Cardiac fibroblast (primary cell): Measurements from ENCODE around the gene DNAAF2.
"Not testable (repeated sequence)": the region's sequence is repeated elsewhere in the genome, so short reads cannot be mapped to it uniquely, and the experiment has no call there.

Experiments used
- DNase-seq, 2 donors: peaks; one replicate each; pipeline versions ENCODE4 v3.0.0 to v3.0.0-alpha.2; 2010; ENCODE audit warnings: low read depth in 2 of 2
- H3K4me3 ChIP-seq, 2 donors: replicated peaks in 1 of 2; 1 replicate in 1 of 2; 2 replicates in 1 of 2; pipeline ENCODE4 v1.5.1; 2011; ENCODE audit warnings: low read depth in 2 of 2, low read length in 2 of 2, mild to moderate bottlenecking in 2 of 2, moderate library complexity in 1 of 2
- TF ChIP-seq, protein P1 (sequence below): IDR thresholded peaks from one replicate; pipeline ENCODE4 v1.5.1; 2011; ENCODE audit warnings: low read depth, mild to moderate bottlenecking, low read length, inconsistent platforms

Gene DNAAF2

DNA sequence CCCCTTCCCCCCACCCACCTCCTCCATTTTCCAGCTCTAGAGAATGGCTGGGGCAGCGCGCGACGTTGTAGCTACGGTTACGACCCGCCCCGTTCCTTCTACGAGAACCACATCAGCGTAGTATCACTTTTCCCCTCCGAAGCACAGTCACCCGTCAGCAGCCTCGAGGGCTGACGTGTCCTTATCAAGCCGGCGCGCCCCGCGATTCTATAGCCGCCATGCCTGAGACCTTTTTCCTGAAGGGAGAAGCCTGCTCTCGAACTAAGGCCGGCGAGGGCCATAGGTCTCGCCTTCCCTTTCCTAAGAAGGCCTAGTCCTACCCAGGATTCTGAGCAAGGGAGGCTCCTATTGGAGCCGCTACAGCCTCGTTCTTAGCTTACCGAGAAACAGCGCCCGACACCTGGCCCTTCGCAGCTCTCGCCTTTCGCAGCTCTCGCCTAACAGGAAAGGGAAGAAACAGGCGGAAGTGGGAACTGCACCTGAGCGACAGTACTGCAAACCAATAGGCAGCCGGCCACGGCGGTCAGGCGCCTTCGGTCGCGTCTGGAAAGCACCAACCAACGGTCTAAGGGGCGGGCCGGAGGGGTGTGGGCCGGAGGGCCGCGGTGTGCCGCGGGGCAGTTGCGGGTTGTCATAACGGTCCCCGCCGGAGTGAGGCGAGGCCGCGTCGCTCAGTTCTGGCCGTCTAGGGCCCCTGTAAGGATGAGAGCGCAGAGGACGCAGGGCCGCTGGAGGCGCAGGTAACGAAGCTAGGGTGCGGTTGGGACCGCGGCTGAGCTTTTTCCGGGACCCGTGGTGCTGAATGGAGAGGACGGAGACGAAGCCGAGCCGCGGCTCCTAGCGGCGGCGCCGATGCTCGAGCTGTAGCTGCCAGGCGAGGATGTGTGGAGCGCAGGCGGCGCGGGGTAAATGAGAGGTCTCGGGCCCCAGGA, 14.6 kb downstream of the DNAAF2 start, which contains the start of the genes MGAT2 and RPL36AL:
Gene MGAT2 (plus strand): TSS at position 618 of the 932 bp plus-strand sequence. CDS start 470 bp downstream, outside the sequence.
Gene RPL36AL (minus strand): TSS at position 445 of the 932 bp plus-strand sequence. CDS start 1,522 bp downstream, outside the sequence.
- H3K4me3 ChIP-seq: peak within 1 kb of the TSS; percentile 92 to 93
- TF ChIP-seq, protein P1, sequence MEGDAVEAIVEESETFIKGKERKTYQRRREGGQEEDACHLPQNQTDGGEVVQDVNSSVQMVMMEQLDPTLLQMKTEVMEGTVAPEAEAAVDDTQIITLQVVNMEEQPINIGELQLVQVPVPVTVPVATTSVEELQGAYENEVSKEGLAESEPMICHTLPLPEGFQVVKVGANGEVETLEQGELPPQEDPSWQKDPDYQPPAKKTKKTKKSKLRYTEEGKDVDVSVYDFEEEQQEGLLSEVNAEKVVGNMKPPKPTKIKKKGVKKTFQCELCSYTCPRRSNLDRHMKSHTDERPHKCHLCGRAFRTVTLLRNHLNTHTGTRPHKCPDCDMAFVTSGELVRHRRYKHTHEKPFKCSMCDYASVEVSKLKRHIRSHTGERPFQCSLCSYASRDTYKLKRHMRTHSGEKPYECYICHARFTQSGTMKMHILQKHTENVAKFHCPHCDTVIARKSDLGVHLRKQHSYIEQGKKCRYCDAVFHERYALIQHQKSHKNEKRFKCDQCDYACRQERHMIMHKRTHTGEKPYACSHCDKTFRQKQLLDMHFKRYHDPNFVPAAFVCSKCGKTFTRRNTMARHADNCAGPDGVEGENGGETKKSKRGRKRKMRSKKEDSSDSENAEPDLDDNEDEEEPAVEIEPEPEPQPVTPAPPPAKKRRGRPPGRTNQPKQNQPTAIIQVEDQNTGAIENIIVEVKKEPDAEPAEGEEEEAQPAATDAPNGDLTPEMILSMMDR: peak; percentile 41
- DNase-seq: peak; percentile 99

DNA sequence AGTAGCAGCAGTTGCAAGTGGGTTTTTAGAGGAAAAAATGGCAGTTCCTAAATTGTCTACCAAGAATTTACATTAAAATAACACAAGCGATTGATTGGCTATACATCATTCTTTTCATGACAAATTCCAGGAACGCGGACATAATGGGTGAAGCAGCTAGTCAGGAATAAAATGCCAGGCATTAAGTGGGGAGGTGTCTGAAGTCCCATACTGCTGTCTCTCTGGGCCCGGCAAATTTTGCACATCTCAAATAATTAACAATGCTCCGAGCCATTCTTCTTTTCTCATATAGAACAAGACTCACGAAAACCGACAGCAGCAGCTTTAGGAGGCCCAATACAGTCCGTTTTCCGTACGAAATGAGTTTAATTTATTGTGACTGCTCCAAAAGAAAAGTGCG, 15.3 kb downstream of the DNAAF2 start:
- peak overlapping the region; percentile 92 to 93 for H3K4me3 ChIP-seq
- no peak for DNase-seq
- TF ChIP-seq, protein P1: no peak

DNA sequence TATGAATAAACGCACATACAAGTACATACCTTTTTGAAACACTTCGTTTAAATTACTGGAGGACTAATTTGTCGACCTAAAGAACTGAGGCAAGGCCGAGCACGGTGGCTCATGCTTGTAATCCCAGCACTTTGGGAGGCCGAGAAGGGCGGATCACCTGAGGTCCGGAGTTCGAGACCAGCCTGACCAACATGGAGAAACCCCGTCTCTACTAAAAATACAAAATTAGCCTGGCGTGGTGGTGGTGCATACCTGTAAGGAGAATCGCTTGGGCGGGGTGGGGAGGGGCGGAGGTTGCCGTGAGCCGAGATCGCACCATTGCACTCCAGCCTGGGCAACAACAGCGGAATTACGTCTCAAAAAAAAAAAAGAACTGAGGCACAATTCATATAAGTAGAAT, 15.8 kb downstream of the DNAAF2 start:
- DNase-seq: not testable (repeated sequence)
- peak overlapping the region; percentile 92 to 93 for H3K4me3 ChIP-seq

DNA sequence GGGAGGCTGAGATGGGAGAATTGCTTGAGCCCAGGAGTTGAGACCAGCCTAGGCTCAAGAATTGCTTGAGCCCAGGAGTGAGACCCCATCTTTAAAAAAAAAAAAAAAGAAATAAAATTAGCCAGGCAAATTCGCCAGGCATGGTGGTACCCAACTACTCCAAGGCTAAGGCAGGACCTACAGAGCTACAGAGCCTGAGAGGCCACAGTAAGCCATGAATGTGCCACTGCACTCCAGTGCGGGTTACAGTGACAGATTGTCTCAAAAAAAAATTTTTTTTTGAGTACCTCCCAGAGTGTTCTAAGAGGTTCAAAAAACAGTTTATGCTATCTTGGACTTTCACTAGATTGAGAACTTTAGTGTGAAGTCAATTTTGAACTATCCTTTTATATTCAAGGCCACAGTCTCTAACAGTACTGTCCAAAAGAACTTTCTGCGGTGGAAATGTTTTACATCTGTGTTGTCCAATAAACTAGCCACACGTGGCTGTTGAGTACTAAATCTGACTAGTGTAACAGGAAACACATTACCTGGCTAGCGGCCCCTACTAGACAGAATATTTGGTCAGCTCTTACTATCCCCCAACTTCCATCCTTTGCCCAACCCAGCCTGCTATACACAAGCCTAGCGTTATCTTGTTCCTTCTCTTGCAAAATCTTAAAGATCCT, 17.1 kb downstream of the DNAAF2 start:
- no peak for DNase-seq
- TF ChIP-seq, protein P1: no peak
- H3K4me3 ChIP-seq: no peak overlapping the region

DNA sequence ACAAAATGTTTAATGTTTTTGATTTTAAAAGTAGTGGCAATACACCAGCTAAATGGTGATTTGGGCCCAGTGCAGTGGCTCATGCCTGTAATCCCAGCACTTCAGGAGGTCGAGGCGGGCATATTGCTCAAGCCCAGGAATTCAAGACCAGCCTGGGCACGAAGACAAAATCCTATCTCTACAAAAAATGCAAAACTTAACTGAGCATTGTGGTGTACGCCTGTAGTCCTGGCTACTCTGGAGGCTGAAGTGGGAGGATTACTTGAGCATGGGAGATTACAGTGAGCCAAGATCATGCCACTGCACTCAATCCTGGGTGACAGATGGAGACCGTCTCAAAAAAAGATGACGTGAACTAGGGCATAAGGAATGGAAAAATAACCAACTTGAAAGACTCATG, 19.3 kb downstream of the DNAAF2 start:
- peak in 1 of 2 donors; percentile 63 for DNase-seq
- no peak overlapping the region for H3K4me3 ChIP-seq
- TF ChIP-seq, protein P1: no peak

DNA sequence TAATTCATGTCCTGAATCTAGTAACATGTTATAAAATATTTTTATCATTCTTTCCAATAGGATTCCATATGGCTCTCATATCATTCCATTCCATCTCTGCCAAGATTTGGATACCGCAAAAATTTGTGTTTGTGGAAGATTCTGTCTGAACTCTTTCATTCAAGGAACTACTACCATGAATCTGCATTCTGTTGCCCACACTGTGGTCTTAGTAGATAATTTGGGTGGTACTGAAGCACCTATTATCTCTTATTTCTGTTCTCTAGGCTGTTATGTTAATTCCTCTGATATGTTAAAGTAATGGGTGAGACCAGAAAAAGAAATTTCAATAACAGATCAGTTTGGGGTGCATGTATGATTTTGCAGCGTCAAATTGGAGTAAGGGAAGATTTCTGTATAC, 20.8 kb downstream of the DNAAF2 start:
- TF ChIP-seq, protein P1: no peak
- H3K4me3 ChIP-seq: no peak overlapping the region
- DNase-seq: no peak

DNA sequence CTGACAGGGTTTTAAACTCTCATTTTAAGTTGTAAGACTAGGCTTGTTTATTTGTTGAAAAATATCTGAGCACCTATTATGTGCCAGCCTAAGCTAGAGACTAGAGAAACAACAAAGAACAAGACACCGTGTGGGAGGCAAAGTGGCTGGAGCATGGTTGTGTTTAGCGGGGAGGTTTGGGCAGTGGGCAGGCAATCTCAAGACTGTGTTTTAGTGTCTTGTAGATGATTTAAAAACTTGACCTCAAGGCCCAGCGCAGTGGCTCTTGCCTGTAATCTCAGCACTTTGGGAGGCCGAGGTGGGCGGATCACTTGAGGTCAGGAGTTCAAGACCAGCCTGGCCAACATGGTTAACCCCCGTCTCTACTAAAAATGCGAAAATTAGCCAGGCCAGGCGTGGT, 22.4 kb downstream of the DNAAF2 start:
- TF ChIP-seq, protein P1: no peak
- no peak for DNase-seq
- no peak overlapping the region for H3K4me3 ChIP-seq
